ENCODE results near the gene FHIT.
"Not testable (repeated sequence)": the region's sequence is repeated elsewhere in the genome, so short reads cannot be mapped to it uniquely, and the experiment has no call there.

Gene FHIT

GRCh38 chr3:59939826-59940426, 1311.3 kb downstream of the FHIT start:
- no peak for DNase-seq

- DNase-seq = no peak
Measured at GRCh38 chr3:59938828-59939227, 1312.4 kb downstream of the FHIT start.

DNA sequence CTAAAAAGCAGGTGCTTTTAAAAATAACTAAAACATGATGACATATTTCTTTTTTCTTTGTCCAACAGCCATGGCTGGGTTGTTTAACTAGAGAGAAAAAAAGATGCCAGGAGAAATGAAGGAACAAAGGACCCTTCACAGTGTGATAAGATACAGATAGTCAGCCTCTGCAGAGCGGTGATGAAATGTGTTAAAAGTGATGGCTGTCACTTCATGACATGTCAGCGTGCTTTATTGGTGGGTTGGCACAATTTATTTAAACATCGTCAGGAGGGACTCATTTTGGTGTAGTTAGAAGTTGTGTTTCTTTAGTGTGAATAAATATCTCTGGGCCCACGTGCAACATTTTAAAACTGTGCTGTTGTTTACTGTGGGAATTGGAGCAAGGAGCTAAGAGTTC, 1314.1 kb downstream of the FHIT start:
- DNase-seq = no peak

- DNase-seq = no peak
Measured at GRCh38 chr3:59936472-59936871, 1314.8 kb downstream of the FHIT start.

DNA sequence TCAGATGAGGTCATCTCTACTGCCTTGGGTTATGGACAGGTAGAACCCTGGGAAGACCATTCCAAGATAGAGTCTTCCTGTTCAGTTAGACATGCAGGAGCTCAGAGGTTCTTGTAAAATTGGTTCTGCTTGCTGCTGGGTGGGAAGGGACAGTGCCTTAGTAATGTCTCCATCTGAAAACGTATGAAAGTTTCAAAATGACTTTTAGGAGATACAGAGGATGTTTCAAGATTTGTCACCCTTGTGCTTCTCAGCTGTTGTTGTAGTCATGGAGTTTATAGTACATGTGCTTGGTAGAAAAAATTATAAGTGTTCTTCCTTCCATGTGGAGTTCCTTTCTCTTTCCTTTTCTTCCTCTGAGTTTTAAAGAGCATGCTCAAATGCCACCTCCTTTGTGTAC, 1316.2 kb downstream of the FHIT start:
- DNase-seq = no peak

DNA sequence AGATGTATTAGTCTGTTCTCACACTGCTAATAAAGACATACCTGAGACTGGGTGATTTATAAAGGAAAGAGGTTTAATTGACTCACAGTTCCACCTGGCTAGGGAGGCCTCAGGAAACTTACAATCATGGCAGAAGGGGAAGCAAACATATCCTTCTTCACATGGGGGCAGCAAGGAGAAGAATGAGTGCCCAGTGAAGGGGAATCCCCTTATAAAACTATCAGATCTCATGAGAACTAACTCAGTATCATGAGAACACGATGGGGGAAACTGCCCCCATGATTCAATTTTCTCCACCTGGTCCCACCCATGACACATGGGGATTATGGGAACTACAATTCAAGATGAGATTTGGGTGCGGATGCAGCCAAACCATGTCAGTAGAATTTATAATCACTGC, 1316.7 kb downstream of the FHIT start:
- DNase-seq = not testable (repeated sequence)

- DNase-seq = no peak
Measured at GRCh38 chr3:59930170-59930569, 1321.1 kb downstream of the FHIT start.

DNA sequence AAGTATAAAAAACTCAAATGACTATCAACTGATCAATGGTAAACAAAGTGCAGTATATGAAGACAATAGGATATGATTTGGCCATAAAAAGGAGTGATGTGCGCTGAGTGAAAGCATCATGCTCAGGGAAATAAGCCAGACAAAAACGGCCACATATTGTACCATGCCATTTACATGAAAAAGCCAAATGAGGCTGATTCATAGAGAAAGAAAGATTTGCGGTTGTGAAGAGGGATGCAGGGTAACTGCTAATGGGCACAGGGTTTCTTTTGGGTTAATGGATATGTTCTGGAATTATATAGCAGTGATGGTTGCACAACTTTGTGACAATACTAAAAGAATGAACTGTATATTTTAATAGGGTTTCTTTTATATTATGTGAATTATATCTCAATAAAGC, 1324.2 kb downstream of the FHIT start:
- DNase-seq = no peak

GRCh38 chr3:59925946-59926345, 1325.3 kb downstream of the FHIT start:
- DNase-seq = no peak

DNA sequence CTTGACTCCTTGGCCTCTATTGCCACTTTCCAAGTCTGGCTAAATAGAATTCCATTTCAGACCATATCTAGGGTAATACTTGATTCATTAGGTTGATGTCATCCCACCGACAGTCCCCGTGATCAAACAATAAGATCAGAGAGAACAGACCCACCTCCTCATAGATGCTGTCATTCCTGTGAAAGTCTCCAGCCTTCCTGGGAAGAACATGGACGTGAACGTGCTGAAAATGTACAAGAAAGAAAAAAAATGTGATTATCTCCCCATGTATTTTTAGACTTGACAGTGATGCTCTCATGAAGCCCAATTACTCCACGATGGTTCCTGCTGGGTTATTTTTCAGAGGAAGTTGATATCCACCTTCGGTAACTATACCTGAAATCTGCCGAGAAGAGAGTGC, 1329.1 kb downstream of the FHIT start:
- DNase-seq = no peak

GRCh38 chr3:59920822-59921221, 1330.4 kb downstream of the FHIT start:
- DNase-seq = no peak

- no peak for DNase-seq
Measured at GRCh38 chr3:59919586-59919985, 1331.7 kb downstream of the FHIT start.

DNA sequence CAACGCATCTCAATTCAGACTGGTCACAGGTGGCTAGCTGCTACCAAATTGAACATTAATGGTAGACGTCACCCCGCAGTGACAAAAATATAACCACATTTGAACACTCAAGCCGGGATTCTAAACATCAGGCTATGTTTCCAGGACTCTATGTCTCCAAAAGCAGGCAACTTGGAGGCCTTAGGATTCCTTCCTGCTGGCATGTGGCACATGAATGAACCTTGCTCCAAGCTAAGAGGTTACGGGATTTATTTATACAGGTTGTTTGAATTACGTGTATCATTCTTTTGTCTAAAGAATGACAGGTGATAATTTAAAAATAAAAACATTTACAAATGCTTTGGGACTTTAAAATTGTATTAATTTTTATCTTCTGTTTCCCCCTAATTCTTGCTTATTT, 1337.0 kb downstream of the FHIT start:
- no peak for DNase-seq

- no peak for DNase-seq
Measured at GRCh38 chr3:59913645-59914044, 1337.6 kb downstream of the FHIT start.

DNA sequence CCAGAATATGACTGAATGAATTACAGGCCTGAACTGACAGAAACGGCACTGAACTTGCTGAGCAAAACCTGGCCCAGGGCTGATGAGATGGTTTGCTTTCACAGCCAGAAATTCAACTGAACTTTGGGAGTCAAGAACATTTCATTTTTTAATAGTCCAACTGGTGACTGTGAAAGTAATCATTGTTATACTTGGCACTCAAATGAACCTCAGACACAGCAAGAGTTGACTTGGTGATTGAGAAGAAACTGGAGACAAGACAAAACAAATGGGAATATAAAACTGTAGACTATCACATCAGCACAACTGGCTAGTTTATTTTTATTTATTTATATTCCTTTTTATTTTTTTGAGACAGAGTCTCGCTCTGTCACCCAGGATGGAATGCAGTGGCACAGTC, 1342.6 kb downstream of the FHIT start:
- no peak for DNase-seq

- DNase-seq = no peak
Measured at GRCh38 chr3:59908280-59908679, 1343.0 kb downstream of the FHIT start.

DNA sequence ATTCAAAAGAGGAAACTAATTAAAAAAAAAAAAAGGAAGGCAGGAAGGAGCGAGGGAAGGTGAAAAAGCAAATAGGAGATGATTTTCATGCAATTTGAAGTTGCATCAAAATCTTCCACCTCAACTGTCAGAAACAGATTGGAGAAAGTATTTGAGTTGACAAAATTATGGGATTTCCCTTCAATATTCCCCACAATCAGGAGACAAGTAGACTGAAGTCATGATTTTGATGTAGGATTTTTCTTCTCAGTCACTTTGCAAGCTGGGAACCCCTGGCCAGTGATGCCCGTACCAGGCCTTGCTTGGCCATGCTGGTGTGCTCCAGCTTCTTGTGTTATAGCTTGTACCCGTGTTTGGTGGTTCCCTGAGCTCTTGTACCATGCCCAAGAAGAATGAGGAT, 1347.0 kb downstream of the FHIT start:
- no peak for DNase-seq

- no peak for DNase-seq
Measured at GRCh38 chr3:59899061-59899460, 1352.2 kb downstream of the FHIT start.

DNA sequence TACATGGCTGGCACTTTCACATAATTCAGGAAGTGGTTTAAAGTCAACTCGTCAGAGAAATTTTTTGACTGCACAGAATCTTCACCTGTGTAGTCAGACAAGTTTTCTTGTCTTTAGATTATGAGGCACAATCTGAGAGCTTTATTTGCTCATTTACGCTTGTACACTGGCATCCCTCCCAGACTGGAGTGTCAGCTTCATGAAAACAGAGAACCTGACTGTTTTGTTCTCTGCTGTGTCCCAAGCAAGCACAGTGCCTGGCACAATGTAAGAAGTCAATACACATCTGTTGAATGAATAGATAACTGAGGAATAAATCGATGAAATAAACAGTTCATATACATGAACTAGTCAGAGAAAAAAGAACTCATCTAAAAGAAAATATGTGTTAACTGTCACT, 1355.3 kb downstream of the FHIT start:
- DNase-seq = no peak

DNA sequence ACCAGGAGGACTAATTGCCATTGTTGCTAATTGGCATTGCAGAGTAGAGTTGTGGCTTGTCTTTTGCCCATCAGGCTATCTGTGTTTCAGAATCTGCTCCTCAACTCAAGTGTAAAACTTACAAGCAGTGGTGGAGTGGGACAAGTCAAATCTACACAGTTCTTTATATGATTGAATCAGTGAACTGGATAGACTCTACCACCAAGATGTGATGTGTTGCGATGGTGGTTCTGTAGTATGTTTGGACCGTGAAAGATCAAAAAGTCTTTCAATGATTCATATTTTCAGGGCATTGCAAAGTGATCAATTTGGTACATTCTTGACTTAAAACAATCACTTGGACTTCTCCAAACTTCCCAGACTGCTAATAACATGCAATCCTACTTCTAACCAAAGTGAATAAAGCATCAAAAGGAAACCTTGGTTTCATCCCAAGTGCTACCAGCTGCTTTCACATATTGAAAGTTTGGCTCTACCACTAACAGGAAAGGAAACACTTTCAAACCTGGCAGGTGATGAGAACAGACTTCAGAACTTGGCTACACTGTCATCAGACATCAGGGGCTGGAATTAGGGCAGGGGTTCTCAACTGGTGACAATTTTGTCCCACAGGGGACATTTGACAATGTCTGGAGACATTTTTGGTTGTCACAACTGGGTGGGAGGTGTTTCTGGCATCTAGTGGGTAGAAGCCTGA, 1356.7 kb downstream of the FHIT start:
- no peak for DNase-seq

DNA sequence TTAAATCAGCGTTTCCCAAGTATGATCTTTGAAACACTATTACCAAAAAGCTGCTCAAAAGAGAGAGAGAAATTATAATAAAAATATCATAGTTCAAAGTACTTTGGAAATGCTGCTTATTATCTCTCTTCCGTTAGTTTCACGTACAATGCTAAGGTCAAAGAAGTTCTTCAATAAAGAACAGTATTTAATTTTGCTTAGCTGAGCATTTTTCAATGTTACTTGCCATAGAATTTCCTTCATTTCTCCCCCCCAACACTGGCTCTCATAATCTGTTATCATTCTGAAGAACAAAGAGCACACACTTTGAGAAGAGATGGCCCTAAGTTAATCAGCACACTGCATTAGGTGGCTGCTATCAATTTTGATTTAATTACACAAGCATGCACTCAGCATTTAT, 1360.6 kb downstream of the FHIT start:
- no peak for DNase-seq

DNA sequence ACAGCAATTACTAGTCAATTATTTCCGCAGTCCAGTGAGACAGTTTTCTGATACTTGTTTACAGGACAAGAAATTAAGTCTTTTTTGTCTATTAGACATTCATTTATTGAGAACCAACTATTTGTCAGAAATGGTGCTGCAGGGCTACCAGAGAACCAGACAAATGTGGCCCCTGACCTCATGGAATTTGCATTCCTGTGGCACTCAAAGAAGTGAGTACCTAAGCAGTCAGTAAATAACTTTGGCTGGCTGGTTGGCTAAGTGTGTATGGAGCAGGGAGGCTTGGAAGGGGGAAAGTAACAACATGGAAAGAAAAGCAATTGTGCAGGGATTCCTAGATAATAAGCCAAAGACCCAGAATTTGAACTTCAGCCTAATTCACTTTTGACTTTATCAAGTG, 1364.5 kb downstream of the FHIT start:
- no peak for DNase-seq

GRCh38 chr3:59885899-59886400, 1365.3 kb downstream of the FHIT start:
- DNase-seq = no peak

DNA sequence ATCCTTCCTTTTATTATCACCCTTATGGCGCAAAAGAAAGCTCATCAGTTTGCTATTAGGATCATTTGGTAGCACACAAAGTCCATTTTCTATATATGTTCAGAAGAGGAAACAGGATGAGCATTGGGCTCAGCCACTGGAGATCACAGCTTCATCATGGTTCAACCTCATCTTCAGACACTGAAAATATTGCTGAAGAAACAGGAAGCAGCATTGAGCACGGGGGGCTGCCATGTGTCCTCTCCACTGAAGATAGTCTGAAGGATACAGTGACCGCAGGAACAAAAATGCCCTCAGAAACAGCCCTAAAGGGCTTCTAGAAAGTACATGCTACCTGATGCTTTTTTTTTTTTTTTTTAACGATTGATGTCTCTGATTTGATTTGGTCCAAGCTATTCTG, 1366.2 kb downstream of the FHIT start:
- DNase-seq = no peak

DNA sequence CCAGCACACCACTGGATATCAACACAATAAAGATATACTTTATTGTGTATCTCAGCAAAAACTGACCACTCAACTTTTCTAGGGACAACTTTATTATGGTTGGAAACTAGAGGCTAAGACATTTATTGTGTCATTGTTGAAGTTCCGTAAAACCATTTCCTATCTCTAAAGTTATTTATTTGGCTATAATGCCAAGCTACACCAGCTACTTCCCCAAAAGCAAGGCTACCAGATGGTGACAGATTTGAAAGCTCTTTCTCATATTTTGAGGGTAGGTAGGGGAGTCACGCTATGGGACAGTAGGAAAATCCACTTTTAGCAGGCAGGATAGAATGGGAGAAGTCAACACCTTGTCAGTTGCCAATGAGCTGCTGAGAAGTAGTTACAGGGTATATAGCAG, 1366.8 kb downstream of the FHIT start:
- no peak for DNase-seq

All from NCI-H2081 treated with DMSO at 0.1 percent for 48 hours (cell line).